ENCODE measurements around the gene TSHZ3.

Gene TSHZ3

GRCh38 chr19:31354799-31355664, 5.8 kb upstream of the TSHZ3 start:
- DNase-seq, result no peak

- no peak for DNase-seq
Observed at GRCh38 chr19:31354316-31354715, 5.1 kb upstream of the TSHZ3 start.

GRCh38 chr19:31353833-31354232, 4.6 kb upstream of the TSHZ3 start:
- DNase-seq, result no peak

GRCh38 chr19:31352782-31353651, 3.8 kb upstream of the TSHZ3 start:
- no peak for DNase-seq

- no peak for DNase-seq
Observed at GRCh38 chr19:31352296-31352781, 3.1 kb upstream of the TSHZ3 start.

- DNase-seq, result no peak
Observed at GRCh38 chr19:31351855-31352195, 2.6 kb upstream of the TSHZ3 start.

GRCh38 chr19:31351056-31351854, 2.0 kb upstream of the TSHZ3 start:
- no peak for DNase-seq

GRCh38 chr19:31350693-31351055, 1.4 kb upstream of the TSHZ3 start:
- no peak for DNase-seq

GRCh38 chr19:31350033-31350692, 927 bp upstream of the TSHZ3 start:
- DNase-seq, result no peak

- no peak for DNase-seq
Observed at GRCh38 chr19:31348481-31349159, 616 bp downstream of the TSHZ3 start.

GRCh38 chr19:31347828-31348392, 1.3 kb downstream of the TSHZ3 start:
- no peak for DNase-seq

GRCh38 chr19:31347354-31347753, 1.9 kb downstream of the TSHZ3 start:
- DNase-seq, result no peak

- no peak for DNase-seq
Observed at GRCh38 chr19:31346184-31347059, 2.8 kb downstream of the TSHZ3 start.

GRCh38 chr19:31344403-31344802, 4.8 kb downstream of the TSHZ3 start:
- no peak for DNase-seq

GRCh38 chr19:31342926-31343325, 6.3 kb downstream of the TSHZ3 start:
- DNase-seq, result no peak

GRCh38 chr19:31340042-31341025, 8.9 kb downstream of the TSHZ3 start:
- DNase-seq, result no peak

- DNase-seq, result no peak
Observed at GRCh38 chr19:31339411-31339810, 9.8 kb downstream of the TSHZ3 start.

GRCh38 chr19:31338069-31338776, 11.0 kb downstream of the TSHZ3 start:
- no peak for DNase-seq
